Hepatocyte (in vitro differentiated cells): ENCODE measurements around the gene CAMK4.

Source experiments
- CTCF ChIP-seq: fragments of 200-600 bp; sonication (generic); IDR thresholded peaks from 2 replicates; pipeline ENCODE4 v1.5.1; 2016; ENCODE audit warnings: antibody characterized with exemption, mild to moderate bottlenecking; ENCODE audit not compliant: poor library complexity
- EZH2 ChIP-seq: fragments of 200-600 bp; sonication (generic); IDR thresholded peaks from 2 replicates; pipeline ENCODE4 v1.6.1; 2016; ENCODE audit warnings: antibody characterized with exemption, mild to moderate bottlenecking, borderline replicate concordance

GRCh38 chr5:111507276-111507675 is 283.1 kb downstream of the CAMK4 start:
- TF ChIP-seq EZH2 (no peak), CTCF (no peak)
